GM23338 (cell line): Measurements from ENCODE around the gene KLHL33. TPM values are rescaled to one million over a fixed set of nuclear protein-coding genes. Genes with fewer than 3 reads are reported as not detected.

Experiments used
- CREB1 ChIP-seq: fragments of 250-450 bp; sonication (Bioruptor Pico); IDR thresholded peaks from 2 replicates; pipeline ENCODE4 v1.5.0; 2020; ENCODE audit warnings: low read depth, mild to moderate bottlenecking, moderate library complexity
- ETS1 ChIP-seq: IDR thresholded peaks from 2 replicates; pipeline ENCODE4 v1.6.1; 2016; ENCODE audit warnings: antibody characterized with exemption
- POLR2AphosphoS5 ChIP-seq: IDR thresholded peaks from 2 replicates; pipeline ENCODE4 v1.6.1; 2016; ENCODE audit warnings: antibody characterized with exemption, low read depth
- STAT1 ChIP-seq: IDR thresholded peaks from one replicate; pipeline ENCODE4 v1.6.1; 2016; ENCODE audit warnings: antibody characterized with exemption; ENCODE audit not compliant: unreplicated experiment
- polyA plus RNA-seq: library from polyadenylated mRNA; unstranded; fragments of >200 nt; fragmentation: Nextera tagmentation; extraction: Ambion mirVana; gene quantifications from 2 replicates; pipeline ENCODE4 v1.2.1, GENCODE V29; 2016
- small RNA-seq: library from RNA; depleted of rRNA; stranded (forward); fragments of <200 nt; gene quantifications from one replicate; pipeline ENCODE3, GENCODE V24; 2014; ENCODE audit warnings: low replicate concordance
- total RNA-seq: library from RNA; depleted of rRNA; stranded (reverse); fragments of >200 nt; shearing (Covaris generic); gene quantifications from 2 replicates; pipeline ENCODE4 v1.2.3, GENCODE V29; 2014; rRNA removed
- TF ChIP-seq, protein P1 (sequence below): fragments of 250-450 bp; sonication (Bioruptor Pico); IDR thresholded peaks from 2 replicates; pipeline ENCODE4 v1.5.0; 2020; ENCODE audit warnings: mild to moderate bottlenecking, moderate library complexity

The KLHL33 gene
- total and polyA plus RNA-seq, 2 experiments from 2014 or later, result 0.15 to 0.35 TPM

- TF ChIP-seq, protein P1, sequence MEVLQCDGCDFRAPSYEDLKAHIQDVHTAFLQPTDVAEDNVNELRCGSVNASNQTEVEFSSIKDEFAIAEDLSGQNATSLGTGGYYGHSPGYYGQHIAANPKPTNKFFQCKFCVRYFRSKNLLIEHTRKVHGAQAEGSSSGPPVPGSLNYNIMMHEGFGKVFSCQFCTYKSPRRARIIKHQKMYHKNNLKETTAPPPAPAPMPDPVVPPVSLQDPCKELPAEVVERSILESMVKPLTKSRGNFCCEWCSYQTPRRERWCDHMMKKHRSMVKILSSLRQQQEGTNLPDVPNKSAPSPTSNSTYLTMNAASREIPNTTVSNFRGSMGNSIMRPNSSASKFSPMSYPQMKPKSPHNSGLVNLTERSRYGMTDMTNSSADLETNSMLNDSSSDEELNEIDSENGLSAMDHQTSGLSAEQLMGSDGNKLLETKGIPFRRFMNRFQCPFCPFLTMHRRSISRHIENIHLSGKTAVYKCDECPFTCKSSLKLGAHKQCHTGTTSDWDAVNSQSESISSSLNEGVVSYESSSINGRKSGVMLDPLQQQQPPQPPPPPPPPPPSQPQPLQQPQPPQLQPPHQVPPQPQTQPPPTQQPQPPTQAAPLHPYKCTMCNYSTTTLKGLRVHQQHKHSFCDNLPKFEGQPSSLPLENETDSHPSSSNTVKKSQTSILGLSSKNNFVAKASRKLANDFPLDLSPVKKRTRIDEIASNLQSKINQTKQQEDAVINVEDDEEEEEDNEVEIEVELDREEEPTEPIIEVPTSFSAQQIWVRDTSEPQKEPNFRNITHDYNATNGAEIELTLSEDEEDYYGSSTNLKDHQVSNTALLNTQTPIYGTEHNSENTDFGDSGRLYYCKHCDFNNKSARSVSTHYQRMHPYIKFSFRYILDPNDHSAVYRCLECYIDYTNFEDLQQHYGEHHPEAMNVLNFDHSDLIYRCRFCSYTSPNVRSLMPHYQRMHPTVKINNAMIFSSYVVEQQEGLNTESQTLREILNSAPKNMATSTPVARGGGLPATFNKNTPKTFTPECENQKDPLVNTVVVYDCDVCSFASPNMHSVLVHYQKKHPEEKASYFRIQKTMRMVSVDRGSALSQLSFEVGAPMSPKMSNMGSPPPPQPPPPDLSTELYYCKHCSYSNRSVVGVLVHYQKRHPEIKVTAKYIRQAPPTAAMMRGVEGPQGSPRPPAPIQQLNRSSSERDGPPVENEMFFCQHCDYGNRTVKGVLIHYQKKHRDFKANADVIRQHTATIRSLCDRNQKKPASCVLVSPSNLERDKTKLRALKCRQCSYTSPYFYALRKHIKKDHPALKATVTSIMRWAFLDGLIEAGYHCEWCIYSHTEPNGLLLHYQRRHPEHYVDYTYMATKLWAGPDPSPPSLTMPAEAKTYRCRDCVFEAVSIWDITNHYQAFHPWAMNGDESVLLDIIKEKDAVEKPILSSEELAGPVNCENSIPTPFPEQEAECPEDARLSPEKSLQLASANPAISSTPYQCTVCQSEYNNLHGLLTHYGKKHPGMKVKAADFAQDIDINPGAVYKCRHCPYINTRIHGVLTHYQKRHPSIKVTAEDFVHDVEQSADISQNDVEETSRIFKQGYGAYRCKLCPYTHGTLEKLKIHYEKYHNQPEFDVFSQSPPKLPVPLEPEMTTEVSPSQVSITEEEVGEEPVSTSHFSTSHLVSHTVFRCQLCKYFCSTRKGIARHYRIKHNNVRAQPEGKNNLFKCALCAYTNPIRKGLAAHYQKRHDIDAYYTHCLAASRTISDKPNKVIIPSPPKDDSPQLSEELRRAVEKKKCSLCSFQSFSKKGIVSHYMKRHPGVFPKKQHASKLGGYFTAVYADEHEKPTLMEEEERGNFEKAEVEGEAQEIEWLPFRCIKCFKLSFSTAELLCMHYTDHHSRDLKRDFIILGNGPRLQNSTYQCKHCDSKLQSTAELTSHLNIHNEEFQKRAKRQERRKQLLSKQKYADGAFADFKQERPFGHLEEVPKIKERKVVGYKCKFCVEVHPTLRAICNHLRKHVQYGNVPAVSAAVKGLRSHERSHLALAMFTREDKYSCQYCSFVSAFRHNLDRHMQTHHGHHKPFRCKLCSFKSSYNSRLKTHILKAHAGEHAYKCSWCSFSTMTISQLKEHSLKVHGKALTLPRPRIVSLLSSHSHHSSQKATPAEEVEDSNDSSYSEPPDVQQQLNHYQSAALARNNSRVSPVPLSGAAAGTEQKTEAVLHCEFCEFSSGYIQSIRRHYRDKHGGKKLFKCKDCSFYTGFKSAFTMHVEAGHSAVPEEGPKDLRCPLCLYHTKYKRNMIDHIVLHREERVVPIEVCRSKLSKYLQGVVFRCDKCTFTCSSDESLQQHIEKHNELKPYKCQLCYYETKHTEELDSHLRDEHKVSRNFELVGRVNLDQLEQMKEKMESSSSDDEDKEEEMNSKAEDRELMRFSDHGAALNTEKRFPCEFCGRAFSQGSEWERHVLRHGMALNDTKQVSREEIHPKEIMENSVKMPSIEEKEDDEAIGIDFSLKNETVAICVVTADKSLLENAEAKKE (CRISPR knock-in tag), result no peak
- no peak for TF ChIP-seq STAT1
- no peak for TF ChIP-seq ETS1
- no peak for TF ChIP-seq POLR2AphosphoS5
- TF ChIP-seq CREB1, result no peak
Observed at GRCh38 chr14:20376071-20376588, 59.8 kb downstream of the KLHL33 start (continued).

Small RNA genes within 50 kb of the gene (small RNA-seq; reads per million reads assigned to genes)
- gene RNA5SP382, result 8.8 reads per million, percentile 96 among the genes with 10 or more reads in this experiment

Other genes with a start within 250 kb of the KLHL33 start
- not detected in 2 replicates for gene OR11G2, start 245.3 kb downstream of the KLHL33 start, total RNA-seq
- not detected in 2 replicates for gene OR11G2, start 245.3 kb downstream of the KLHL33 start, polyA plus RNA-seq
- gene OR11H6, start 212.5 kb downstream of the KLHL33 start, total RNA-seq, result not detected in 2 replicates
- gene OR11H6, start 212.5 kb downstream of the KLHL33 start, polyA plus RNA-seq, result not detected in 2 replicates
- gene OR11H7, start 207.2 kb downstream of the KLHL33 start, total RNA-seq, result not detected in 2 replicates
- not detected in 2 replicates for gene OR11H7, start 207.2 kb downstream of the KLHL33 start, polyA plus RNA-seq
- not detected in 2 replicates for gene OR11H4, start 196.9 kb downstream of the KLHL33 start, total RNA-seq
- gene OR11H4, start 196.9 kb downstream of the KLHL33 start, polyA plus RNA-seq, result not detected in 2 replicates
- 14.6 and 16.4 TPM in 2 replicates for gene TTC5, start 130.2 kb downstream of the KLHL33 start, total RNA-seq
- gene TTC5, start 130.2 kb downstream of the KLHL33 start, polyA plus RNA-seq, result 9.3 and 11.9 TPM in 2 replicates
- gene CCNB1IP1, start 102.9 kb downstream of the KLHL33 start, total RNA-seq, result 247 and 254 TPM in 2 replicates
- 108 and 110 TPM in 2 replicates for gene CCNB1IP1, start 102.9 kb downstream of the KLHL33 start, polyA plus RNA-seq
- gene PARP2, start 92.5 kb downstream of the KLHL33 start, total RNA-seq, result 27.0 and 27.8 TPM in 2 replicates
- 39.5 and 42.7 TPM in 2 replicates for gene PARP2, start 92.5 kb downstream of the KLHL33 start, polyA plus RNA-seq
- 8.5 and 12.9 TPM in 2 replicates for gene TEP1, start 22.7 kb downstream of the KLHL33 start, total RNA-seq
- gene TEP1, start 22.7 kb downstream of the KLHL33 start, polyA plus RNA-seq, result 3.0 and 3.2 TPM in 2 replicates
- gene OSGEP, start 18.6 kb upstream of the KLHL33 start, total RNA-seq, result 59.5 and 62.8 TPM in 2 replicates
- gene OSGEP, start 18.6 kb upstream of the KLHL33 start, polyA plus RNA-seq, result 29.0 and 35.1 TPM in 2 replicates
- gene APEX1, start 19.1 kb upstream of the KLHL33 start, total RNA-seq, result 216 and 247 TPM in 2 replicates
- gene APEX1, start 19.1 kb upstream of the KLHL33 start, polyA plus RNA-seq, result 279 and 291 TPM in 2 replicates
- 24.8 and 26.4 TPM in 2 replicates for gene PIP4P1, start 25.3 kb upstream of the KLHL33 start, total RNA-seq
- 18.9 and 20.9 TPM in 2 replicates for gene PIP4P1, start 25.3 kb upstream of the KLHL33 start, polyA plus RNA-seq
- gene PNP, start 33.2 kb upstream of the KLHL33 start, total RNA-seq, result 72.3 and 102 TPM in 2 replicates
- 56.1 and 60.7 TPM in 2 replicates for gene PNP, start 33.2 kb upstream of the KLHL33 start, polyA plus RNA-seq
- not detected in 2 replicates for gene RNASE10, start 69.4 kb upstream of the KLHL33 start, total RNA-seq
- gene RNASE10, start 69.4 kb upstream of the KLHL33 start, polyA plus RNA-seq, result 0.65 and 0.82 TPM in 2 replicates
- 0.24 and 0.74 TPM in 2 replicates for gene RNASE9, start 124.9 kb upstream of the KLHL33 start, total RNA-seq
- gene RNASE9, start 124.9 kb upstream of the KLHL33 start, polyA plus RNA-seq, result not detected in 2 replicates
- not detected in 2 replicates for gene RNASE11, start 151.8 kb upstream of the KLHL33 start, total RNA-seq
- gene RNASE11, start 151.8 kb upstream of the KLHL33 start, polyA plus RNA-seq, result not detected in 2 replicates
- not detected in 2 replicates for gene RNASE12, start 155.2 kb upstream of the KLHL33 start, total RNA-seq
- gene RNASE12, start 155.2 kb upstream of the KLHL33 start, polyA plus RNA-seq, result not detected in 2 replicates
- not detected in 2 replicates for gene OR6S1, start 205.5 kb upstream of the KLHL33 start, total RNA-seq
- gene OR6S1, start 205.5 kb upstream of the KLHL33 start, polyA plus RNA-seq, result not detected in 2 replicates
- gene RNASE4, start 248.4 kb upstream of the KLHL33 start, total RNA-seq, result 1.6 and 2.0 TPM in 2 replicates
- 0.29 and 0.45 TPM in 2 replicates for gene RNASE4, start 248.4 kb upstream of the KLHL33 start, polyA plus RNA-seq